GM21825 (cell line): ENCODE measurements around the gene TSPAN11.

Experiments
- ATAC-seq: cut with Tn5 transposase; IDR thresholded peaks from one replicate; pipeline ENCODE4 v1.9.1; 2021; ENCODE audit warnings: mild to moderate bottlenecking, moderate library complexity; ENCODE audit not compliant: unreplicated experiment

TSPAN11 gene

DNA sequence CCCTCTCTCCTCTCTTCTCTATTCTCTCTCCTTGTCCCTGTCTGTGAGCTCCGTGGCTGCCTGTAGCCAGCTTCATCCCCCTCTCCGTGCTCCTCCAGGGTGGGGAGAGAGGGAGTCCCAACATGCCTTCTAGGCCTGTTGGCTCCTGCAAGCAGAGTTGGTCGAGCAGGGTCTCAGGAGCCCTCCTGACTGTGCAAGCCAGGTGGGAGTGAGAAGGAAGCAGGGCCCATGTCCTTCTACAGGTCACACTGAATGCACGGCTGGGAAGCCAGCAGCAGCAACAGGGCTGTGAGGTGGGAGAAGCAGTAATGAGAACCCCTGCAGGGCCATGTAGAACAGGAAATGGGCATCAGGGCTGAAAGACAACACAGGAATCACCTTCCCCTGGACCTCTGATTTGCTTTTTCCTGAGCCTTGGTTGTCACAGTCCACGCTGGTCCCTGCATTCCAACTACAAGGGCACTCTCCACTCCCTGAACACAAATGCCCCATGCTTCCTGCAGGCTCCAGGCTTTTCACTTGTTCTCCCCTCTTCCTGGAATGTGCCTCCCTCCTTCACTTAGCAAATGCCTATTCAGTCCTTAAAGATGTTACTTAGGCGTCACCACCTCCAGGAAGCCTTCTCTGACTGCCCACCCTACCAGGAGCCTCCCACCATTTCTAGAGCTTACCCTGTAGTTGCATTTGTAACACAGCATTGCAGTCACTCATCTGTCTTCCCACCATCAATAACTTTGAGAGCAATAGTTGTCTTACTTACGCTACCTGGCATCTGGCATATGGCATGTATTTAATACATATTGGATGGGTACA, 51.2 kb downstream of the TSPAN11 start:
- ATAC-seq = no peak

DNA sequence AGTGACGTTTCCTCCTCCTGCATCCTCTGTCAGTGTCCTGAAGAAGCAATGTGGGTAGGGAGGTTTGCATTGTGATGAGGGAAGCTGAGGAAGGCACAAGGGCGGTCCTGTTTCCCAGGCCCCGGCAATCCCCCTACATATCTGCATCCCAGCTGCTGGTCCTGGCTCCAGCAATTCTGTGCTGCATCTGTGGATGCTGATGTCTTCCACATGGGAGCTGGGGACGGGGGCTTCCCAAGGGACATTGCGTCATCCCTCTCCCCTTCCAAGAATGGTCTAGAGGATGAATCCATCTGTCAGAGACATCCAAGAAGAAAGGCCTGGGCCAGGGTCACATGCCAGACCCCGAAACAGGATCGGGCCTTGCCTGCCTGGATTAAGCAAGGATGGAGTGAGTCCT, 52.1 kb downstream of the TSPAN11 start:
- ATAC-seq = no peak

DNA sequence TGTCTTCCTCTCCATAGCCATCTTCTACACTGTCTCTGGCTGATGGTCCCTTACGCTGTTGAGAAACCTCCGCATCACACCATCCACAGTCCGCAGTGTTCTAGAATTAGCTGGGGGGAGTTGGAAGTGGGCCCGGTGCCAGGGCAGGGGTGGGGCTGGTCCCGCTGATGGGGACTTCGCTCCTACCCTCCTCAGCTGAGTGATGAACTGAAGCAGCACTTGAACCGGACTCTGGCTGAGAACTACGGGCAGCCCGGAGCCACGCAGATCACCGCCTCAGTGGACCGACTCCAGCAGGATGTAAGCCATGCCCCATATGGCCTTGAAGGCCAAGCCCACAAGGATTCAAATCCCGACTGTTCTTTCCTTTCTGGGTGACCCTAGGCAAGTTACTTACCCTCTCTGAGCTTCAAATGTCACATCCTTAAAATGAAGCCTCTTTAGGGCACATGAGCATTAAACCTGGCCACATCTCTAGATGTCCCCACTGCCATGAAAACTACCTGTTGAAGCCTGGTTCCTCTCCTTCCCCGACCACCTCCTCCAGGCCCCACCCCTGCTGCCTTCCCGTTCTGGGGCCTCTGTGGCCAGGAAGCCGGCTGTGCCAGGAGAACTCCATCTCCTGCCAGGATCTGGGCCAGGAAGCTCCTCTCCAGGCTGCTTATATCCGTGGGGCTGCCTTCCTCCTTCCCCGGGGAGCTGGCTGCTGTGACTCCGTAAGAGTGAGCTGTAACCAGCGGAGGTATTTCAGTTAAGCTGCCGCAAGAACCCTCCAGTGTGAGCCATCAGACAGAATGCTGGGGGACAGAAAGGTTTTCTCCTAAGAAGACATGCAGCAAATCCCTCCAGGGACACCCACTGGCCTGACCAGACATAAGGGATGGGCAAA, 53.1 kb downstream of the TSPAN11 start:
- no peak for ATAC-seq

DNA sequence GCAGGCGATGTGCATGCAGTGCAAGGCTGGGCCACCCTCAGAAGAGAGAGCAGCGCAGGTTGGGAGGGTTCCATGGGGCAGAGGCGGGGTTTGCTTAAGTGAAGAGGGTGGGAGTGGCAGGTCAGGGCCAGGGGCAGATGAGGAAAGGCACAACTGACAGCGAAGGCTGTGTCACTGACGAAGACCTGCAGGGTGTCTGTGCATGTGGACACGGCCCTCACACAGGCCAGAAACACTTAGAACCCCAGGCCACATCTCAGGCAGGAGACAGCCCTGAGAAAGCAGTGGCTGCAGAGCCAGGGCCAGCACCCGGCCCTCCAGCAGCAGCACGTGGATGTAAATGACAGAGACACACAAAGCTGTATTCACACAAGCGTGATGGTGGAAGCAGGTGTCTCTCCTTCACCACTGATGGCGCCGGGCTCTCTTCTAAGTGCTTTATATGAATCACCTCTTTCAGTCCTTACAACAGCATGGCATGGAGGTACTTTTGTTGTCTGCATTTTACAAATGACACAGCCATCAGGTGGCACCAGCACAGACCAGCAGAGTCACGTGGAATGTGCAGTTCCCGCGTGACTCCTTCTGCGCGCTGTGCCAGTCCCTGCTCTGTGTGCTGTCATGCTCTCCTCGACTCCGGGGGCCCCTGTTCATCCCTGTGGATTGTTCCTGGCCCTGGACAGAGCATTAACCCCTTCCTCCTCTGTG, 54.6 kb downstream of the TSPAN11 start:
- ATAC-seq = no peak

DNA sequence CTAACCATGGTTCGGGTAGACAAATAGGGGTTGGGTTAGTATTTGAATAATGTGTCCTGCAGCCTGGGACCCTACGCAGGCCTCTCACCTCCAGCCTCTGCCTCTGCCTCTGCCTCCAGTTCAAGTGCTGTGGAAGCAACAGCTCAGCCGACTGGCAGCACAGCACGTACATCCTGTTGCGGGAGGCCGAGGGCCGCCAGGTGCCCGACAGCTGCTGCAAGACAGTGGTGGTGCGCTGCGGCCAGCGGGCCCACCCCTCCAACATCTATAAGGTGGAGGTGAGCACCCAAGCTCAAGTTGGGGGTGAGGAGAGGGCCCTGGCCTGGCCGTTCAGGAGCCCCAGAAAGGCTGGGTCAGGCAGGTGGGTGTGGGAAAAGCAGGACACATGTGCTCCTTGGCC, 55.9 kb downstream of the TSPAN11 start:
- ATAC-seq = no peak

DNA sequence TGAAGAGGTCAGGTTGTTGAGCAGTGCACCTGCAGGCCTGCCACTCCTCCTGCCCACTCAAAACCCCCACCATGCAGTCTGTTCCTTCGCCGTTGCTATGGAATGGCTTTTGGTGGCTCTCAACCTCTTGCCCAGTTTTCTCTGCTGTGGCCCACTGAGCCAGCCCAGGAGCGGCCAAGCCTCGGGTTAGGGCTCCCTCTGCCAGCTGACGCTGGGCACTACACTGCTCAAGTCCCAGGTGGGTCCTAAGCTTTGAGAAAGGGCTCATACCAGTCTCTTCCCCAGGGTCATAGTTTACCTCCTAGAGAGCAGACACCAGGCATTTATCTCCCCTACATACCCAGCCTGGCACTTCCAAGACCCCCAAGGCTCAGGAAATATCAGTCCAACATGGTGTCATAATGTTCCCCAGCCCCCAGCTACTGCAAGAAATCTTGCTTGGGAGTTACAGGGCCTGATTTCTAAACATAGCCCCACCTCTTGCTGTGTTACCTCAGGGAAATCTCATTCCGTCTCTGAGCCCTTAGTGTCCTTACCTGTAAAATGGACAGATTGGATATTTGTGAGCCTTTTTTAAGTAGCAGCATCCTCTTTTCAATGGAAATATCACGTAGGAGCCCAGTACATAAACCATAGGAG, 59.4 kb downstream of the TSPAN11 start:
- ATAC-seq = peak; percentile 50

DNA sequence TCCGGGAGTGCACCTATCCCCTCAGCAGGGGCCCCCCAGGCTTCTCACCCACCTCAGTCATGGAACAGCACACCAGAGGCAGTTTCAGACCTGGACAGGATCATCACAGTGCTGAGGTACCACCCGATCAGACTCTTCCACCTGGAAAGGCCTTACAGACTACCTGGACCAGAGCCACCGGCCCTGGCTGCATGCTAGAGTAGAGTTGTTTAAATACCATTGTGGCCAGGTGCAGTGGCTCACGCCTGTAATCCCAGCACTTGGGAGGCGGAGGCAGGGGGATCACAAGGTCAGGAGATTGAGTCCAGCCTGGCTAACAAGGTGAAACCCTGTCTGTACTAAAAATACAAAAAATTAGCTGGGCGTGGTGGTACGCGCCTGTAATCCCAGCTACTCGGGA, 61.5 kb downstream of the TSPAN11 start:
- no peak for ATAC-seq

DNA sequence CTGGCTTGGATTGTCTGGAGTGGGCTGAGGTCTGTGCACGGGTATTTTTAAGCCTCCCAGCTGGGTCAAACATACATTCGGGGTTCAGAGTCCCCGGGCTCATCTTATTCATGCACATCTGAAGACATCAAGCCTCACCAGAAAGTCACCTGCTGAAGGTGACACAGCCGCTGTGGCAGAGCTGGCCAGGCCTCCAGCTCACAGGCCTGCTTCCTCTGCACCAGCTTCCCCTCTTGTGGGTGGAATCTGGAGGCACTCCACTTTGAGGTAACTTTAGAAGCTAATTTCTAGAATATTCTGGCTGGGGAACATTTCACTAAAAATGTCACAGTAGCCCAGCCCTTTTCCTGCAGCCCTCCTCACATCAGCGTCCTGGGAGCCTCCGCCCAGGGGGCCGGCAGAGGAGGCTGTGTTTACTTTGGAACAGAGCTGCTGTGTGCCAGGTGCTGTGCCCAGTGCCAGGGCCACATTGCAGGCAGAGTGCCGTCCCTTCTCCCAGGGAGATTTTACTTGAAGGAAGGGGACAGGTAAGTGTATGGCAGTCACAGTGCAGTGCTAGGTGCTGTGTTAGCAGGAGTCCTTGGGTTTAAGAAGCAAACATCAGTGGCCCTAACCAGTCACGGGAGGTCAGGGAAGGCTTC, 62.2 kb downstream of the TSPAN11 start:
- no peak for ATAC-seq

DNA sequence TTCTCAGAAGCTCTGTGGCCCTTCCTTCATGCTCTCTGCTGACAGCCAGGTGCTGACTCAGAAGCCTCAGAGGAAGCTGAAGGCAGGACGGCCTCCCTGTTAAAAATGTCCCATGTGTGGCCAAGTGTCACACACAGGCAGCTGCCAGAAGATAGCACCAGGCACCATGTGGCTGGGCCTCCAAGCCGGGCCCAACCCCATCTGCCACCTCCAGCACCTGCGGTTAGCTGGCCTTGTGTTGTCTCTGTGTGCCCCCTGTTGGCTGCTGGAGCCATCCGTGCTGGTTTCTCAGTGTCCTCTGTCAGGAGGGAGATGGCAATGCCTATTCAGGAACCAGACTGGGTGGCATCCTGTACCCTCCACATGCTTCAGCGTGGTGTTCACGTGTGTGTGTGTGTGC, 63.2 kb downstream of the TSPAN11 start:
- ATAC-seq = peak; percentile 44

DNA sequence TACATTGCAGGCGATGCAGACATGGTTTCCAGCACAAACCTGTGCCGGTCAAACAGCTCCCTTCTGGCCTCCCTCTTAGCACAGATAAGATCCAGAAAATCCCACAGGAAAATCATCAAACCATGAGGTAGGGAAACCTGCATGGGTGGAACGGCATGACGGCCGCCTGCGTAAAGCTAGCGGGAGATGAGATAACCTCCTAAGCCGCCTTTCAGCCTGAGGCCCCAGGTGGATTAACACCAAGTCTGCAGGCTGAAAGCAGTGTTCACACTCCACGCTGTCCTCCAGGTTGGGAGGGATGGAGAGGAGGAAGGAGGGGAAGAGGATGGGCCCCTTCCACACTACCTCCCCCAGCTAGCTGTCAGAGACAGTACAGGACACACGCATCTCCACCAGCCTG, 63.8 kb downstream of the TSPAN11 start:
- ATAC-seq = no peak

DNA sequence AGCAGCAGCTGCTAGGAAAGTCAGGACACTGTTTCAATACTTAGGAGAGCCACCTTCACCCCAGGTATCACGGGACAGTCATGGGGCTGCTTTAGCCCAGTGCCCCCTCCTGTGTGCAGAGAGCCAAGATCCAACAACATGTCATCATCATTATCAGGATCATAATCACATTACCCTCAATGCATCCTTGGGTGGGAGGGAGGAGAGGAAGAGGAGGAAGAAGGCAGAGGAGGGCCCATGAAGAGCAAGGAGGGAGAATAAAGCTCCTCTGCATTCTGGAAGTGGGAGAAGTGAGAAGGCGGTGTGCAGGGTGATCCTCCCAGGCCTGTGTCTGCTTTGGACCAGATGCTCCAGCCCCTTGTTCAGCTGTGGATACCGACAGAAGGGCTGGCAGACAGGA, 64.2 kb downstream of the TSPAN11 start:
- no peak for ATAC-seq

DNA sequence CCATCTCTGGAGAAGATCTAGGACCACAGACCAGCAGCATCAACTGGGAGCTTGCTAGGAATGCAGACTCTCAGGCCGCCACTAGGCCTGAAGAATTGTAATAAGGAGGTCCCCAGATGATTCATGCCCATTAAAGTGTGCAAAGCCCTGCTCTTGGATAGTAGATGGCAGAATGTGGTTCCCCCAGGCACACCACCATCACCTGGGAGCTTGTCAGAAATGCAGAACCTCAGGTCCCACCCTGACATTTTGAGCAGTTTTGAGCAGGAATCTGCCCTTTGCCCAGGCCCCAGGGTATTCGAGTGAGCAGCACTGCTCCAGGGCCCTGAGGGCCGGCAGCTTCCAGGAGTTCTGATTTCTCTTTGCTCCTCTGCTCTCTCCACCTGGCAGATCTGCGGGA, 64.9 kb downstream of the TSPAN11 start:
- no peak for ATAC-seq

DNA sequence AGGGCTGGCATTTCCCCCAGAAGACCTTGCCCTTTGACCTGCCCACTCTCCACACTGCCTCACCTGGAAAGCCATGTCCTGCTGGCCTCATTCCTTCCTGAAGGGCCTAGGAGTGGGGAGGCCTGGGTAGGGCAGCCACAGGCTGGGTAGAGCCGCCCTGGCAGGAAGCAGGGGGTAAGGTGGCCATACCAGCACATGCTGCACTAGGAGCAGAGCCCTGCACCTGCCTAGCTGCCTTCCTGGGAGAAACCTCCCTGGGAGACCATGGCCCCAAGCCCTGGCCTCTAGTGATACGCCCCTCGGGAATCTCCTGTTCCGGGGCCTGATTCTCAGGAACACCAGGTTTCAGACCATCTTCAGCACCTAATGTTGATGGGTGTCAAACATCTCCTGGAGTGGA, 65.8 kb downstream of the TSPAN11 start:
- ATAC-seq = no peak

DNA sequence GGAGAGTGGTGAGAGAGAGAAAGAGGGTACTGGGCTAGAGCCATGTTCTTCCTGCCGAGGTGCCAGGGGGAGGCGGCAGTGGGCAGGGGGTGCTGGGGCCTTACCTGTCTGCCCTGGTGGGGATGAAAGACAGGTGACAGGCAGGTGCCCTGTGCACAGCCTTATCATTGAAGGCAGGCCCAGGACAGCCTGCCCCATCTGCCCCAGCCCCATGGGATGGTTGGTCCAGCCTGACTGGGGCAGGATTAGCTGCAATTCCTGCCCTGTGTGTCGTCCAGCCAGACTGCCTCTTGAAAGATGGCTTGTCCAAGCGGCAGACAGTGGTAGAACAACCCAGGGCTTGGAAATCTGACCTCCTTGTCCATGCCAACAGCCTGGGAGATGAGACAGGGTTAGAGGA, 67.2 kb downstream of the TSPAN11 start:
- ATAC-seq = no peak

DNA sequence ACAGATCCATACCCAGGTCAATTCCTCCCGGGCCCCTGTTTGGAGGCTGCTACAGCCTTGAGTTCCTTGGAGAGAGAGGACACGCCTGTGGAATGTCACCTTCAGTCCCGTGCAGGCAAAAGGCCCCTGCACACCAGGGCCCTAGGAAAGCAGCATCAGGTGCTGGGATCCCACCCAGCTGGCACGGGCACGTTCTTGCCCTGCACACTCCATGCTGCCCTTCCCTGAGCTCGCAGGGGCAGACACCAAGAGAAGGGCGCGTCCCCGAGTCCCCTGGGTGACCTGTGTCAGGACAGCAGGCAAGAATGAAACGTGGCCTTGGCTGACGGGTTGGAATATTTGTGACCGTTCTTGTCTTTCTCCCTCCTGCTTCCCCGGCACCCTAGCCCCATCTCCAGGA, 67.7 kb downstream of the TSPAN11 start:
- ATAC-seq = no peak

DNA sequence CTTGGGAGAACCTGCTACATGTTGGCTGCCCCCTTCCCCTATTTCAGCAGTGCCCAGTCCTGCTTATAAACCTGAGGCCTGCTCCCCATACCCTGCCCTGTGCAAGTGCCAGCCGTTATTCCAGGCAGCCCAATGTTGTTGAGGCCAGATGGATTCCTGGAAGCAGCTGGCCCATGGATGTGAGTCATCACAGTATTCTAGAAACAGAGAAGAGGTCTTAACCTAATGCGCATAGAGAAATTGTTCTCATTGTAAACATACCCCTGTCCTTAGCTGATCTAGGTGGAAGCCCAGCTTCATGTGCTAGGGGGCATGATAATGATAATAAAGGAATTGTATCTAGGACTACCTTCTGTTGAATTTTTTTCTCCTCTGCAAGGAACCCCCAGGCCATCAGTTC, 69.7 kb downstream of the TSPAN11 start:
- ATAC-seq = no peak

DNA sequence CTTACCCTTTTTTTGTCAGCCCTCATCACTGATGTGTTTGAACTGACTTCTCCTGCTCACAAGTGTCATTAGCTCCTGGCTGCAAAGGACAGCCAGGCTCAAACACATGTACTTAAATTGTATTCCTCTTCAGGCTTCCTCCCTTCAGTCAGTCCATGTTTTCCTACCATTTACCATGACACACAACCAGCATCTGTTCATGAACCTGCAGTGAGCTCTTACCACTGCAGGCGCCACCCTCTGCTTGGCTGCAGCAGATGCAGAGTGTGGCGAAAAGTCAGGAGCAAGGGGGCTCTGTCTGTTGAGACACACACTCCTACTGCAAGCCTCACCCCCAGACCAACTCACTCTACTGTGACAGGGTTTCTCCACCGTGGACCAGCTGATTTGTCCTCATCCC, 70.2 kb downstream of the TSPAN11 start:
- no peak for ATAC-seq

DNA sequence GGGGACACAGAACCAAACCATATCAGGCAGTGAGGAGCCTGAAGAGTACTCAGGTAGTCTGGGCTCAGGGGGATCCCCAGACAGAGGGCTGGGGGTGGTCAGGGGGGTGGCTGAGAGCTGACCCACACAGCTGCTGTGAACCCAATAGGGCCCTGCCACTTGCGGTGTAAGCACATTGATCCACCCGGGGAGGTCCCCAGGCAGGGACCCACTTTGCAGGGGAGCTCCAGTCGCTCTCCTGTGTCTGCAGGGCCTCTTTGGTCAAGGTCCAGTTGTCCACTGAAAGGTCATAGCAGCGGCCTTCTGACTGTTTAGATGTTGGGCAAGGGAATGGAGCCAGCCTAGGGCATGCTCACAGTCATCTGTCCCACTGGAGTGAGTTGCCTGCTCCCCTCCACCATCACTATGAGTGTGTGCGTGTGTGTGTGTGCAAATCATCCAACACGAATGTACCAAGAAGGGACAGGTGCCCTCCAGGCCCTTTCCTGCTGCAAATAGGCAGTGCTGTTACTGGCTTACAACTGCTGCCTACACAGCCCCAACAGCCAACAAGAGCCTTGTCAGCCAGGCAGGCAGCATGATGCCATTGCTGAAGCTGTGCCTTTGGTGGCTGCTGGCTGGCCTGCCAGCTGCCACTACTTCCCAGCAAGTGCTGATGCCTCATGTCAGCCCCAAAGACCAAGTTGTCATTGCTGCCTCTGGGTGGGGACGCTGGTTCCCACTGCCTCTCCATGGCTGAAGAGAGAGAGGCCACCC, 71.3 kb downstream of the TSPAN11 start:
- ATAC-seq = no peak

DNA sequence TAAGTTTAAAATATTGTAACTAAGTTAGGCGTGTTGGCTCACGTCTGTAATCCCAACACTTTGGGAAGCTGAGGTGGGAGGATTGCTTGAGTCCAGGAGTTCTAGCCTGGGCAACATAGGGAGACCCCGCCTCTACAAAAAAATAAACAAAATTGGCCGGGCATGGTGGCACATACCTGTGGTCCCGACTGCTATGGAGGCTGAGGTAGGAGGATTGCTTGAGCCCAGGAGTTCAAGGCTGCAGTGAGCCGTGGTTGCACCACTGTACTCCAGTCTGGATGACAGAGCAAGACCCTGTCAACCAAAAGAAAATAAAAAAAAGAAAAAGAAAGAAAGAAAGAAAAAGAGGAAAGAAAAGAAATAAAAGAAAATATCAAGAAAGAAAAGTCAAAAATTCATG, 72.5 kb downstream of the TSPAN11 start:
- no peak for ATAC-seq

DNA sequence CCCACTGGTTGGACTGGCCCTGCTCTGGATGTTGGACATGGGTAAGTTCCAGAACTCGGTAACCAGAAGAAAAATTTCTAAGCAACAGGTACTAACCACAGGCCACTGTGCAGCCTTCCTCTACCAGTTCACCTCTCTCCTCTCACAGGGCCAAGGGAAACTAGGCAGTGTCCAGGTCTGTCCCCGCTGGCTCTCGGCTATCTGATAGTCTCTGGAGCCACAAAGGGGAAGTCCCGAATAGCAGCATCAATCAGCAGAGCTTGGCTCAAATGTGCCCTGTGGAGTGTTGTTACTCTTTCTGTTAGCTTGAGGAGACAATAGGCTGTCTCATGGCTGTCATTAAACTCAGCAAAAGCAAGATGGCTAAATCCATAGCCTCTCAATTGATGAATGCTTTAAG, 73.2 kb downstream of the TSPAN11 start:
- ATAC-seq = no peak
